SK-N-SH (cell line): ENCODE measurements around the gene GNAI3. TPM values are rescaled to one million over a fixed set of nuclear protein-coding genes. Genes with fewer than 3 reads are reported as not detected.

ENCODE experiments used
- CTCF ChIA-PET: fragments of 300-600, 350-600 bp; formaldehyde crosslinking; extraction: SDS; loops from one replicate; lab custom pipeline; 2021; lab: Yijun Ruan, JAX
- POLR2A ChIA-PET: fragments of 350-600 bp; sonication (Branson Sonifier 250); formaldehyde crosslinking; extraction: SDS; loops from one replicate; lab custom pipeline; 2020; ENCODE audit warnings: antibody characterized with exemption, inconsistent platforms; lab: Yijun Ruan, JAX
- DNase-seq: peaks from one replicate; pipeline ENCODE4 v3.0.0; 2012
- H2AFZ ChIP-seq: fragments of 200-600 bp; sonication (generic); 2 replicates; pipeline ENCODE4 v1.8.1; 2016; ENCODE audit warnings: antibody characterized with exemption, mild to moderate bottlenecking, low read depth
- H3F3A ChIP-seq: fragments of 200-600 bp; sonication (generic); replicated peaks from 2 replicates; pipeline ENCODE3; 2016; ENCODE audit warnings: antibody characterized with exemption, mild to moderate bottlenecking; ENCODE audit not compliant: insufficient read depth
- H3K27ac ChIP-seq, 2 experiments: fragments of 200-500 bp in 1 of 2; fragments of 200-600 bp in 1 of 2; sonication (Bioruptor generic) in 1 of 2; sonication (generic), shearing (Covaris generic) in 1 of 2; 2 replicates each; pipeline versions ENCODE4 v1.5.1 to v1.6.1; 2014 to 2016; ENCODE audit warnings: low read depth in 2 of 2, inconsistent platforms in 1 of 2, low read length in 1 of 2, mild to moderate bottlenecking in 1 of 2, mixed read lengths in 1 of 2
- H3K27me3 ChIP-seq: fragments of 200-600 bp; sonication (generic), shearing (Covaris generic); 2 replicates; pipeline ENCODE4 v1.6.1; 2016; ENCODE audit warnings: mixed run types; ENCODE audit not compliant: insufficient read depth
- H3K36me3 ChIP-seq, 2 experiments: fragments of 200-500 bp in 1 of 2; fragments of 200-600 bp in 1 of 2; sonication (Bioruptor generic) in 1 of 2; sonication (generic) in 1 of 2; replicated peaks in 1 of 2; 2 replicates each; pipeline versions ENCODE3 to v1.5.1; 2014 to 2016; ENCODE audit warnings: low read length in 1 of 2, mild to moderate bottlenecking in 1 of 2; ENCODE audit not compliant: insufficient read depth in 2 of 2, control insufficient read depth in 1 of 2
- H3K4me1 ChIP-seq, 2 experiments: fragments of 200-500 bp in 1 of 2; fragments of 200-600 bp in 1 of 2; sonication (Bioruptor generic) in 1 of 2; sonication (generic), shearing (Covaris generic) in 1 of 2; 2 replicates each; pipeline versions ENCODE4 v1.5.1 to v1.6.1; 2014 to 2016; ENCODE audit warnings: low read depth in 1 of 2, low read length in 1 of 2, mixed run types in 1 of 2; ENCODE audit not compliant: insufficient read depth in 2 of 2, control insufficient read depth in 1 of 2
- H3K4me2 ChIP-seq: fragments of 200-600 bp; sonication (generic), shearing (Covaris generic); 2 replicates; pipeline ENCODE4 v1.6.1; 2017; ENCODE audit warnings: mixed run types
- H3K4me3 ChIP-seq, 2 experiments: fragments of 200-500 bp in 1 of 2; fragments of 200-600 bp in 1 of 2; sonication (Bioruptor generic) in 1 of 2; sonication (generic), shearing (Covaris generic) in 1 of 2; 2 replicates each; pipeline versions ENCODE4 v1.5.1 to v1.8.1; 2014 to 2016; ENCODE audit warnings: low read depth in 2 of 2, inconsistent platforms in 1 of 2, low read length in 1 of 2, mild to moderate bottlenecking in 1 of 2, mixed read lengths in 1 of 2, moderate library complexity in 1 of 2
- H3K79me2 ChIP-seq: fragments of 200-600 bp; sonication (generic); 2 replicates; pipeline ENCODE4 v1.8.1; 2017; ENCODE audit warnings: mild to moderate bottlenecking; ENCODE audit not compliant: insufficient read depth
- H3K9ac ChIP-seq: fragments of 200-600 bp; sonication (generic); 2 replicates; pipeline ENCODE4 v1.6.1; 2017; ENCODE audit warnings: mixed run types
- H3K9me2 ChIP-seq: fragments of 200-600 bp; sonication (generic); 2 replicates; pipeline ENCODE4 v1.6.1; 2017; ENCODE audit warnings: mixed run types
- H3K9me3 ChIP-seq: fragments of 200-600 bp; sonication (generic); 2 replicates; pipeline ENCODE4 v1.6.1; 2017; ENCODE audit warnings: mixed run types, mild to moderate bottlenecking, moderate library complexity
- H4K20me1 ChIP-seq: fragments of 200-600 bp; sonication (generic); 2 replicates; pipeline ENCODE4 v1.6.1; 2017; ENCODE audit warnings: mild to moderate bottlenecking, mixed run types; ENCODE audit not compliant: insufficient read depth
- FOSL2 ChIP-seq: IDR thresholded peaks from 2 replicates; pipeline ENCODE4 v1.4.0; 2012; ENCODE audit warnings: low read depth, mild to moderate bottlenecking, moderate library complexity, borderline replicate concordance
- RCOR1 ChIP-seq: fragments of 150-350 bp; IDR thresholded peaks from 2 replicates; pipeline ENCODE4 v1.6.1; 2017; ENCODE audit warnings: antibody characterized with exemption, low read length
- TCF12 ChIP-seq: IDR thresholded peaks from 2 replicates; pipeline ENCODE4 v1.4.0; 2012
- WGBS: methylation state at CpG from one replicate; pipeline ENCODE4 v1.1.6; 2017; ENCODE audit warnings: low lambda C conversion rate; 5-methylcytosine and 5-hydroxymethylcytosine counted together
- polyA plus RNA-seq, 3 experiments: library from polyadenylated mRNA; depleted of rRNA; stranded (reverse); fragments of >200 nt; gene quantifications; 2 replicates each; pipeline ENCODE4 v1.2.3, GENCODE V29; 2012
- TF ChIP-seq, protein P1 (sequence below): IDR thresholded peaks from 2 replicates; pipeline ENCODE4 v1.4.0; 2012; ENCODE audit warnings: low read depth, borderline replicate concordance
- TF ChIP-seq, protein P2 (sequence below): fragments of 150-350 bp; IDR thresholded peaks from 2 replicates; pipeline ENCODE4 v1.6.1; 2016; ENCODE audit warnings: mild to moderate bottlenecking, low read depth, low read length
- TF ChIP-seq, protein P3 (sequence below): IDR thresholded peaks from 2 replicates; pipeline ENCODE4 v1.4.0; 2012; ENCODE audit warnings: low read depth
- TF ChIP-seq, protein P4 (sequence below): IDR thresholded peaks from 2 replicates; pipeline ENCODE4 v1.4.0; 2012; ENCODE audit warnings: low read depth, borderline replicate concordance
- TF ChIP-seq, protein P5 (sequence below): fragments of 200-600 bp; sonication (generic); IDR thresholded peaks from 2 replicates; pipeline ENCODE4 v1.6.1; 2017; ENCODE audit warnings: antibody characterized with exemption, mild to moderate bottlenecking, moderate library complexity

The GNAI3 gene
- polyA plus RNA-seq, 1 of the 3 experiments (the other 2 are of a cell fraction): 4.0 TPM

DNA sequence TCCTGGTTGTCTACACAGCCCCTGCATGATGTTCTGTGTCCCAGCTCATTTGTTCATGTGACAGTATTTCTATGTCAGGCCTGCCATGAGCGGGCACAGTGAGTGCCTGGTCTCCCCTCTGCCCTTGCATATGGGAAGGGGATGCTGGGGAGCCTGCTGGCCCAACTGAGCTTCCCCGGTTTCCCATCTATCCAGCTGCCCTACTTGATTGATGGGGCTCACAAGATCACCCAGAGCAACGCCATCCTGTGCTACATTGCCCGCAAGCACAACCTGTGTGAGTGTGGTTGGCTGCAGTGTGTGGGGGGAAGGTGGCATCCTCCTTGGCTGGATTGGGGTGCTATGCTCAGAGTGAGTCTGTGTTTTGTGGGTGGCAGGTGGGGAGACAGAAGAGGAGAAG is 109.0 kb downstream of the GNAI3 start:
- no peak for DNase-seq
- H3K9me2 ChIP-seq: no peaks in the 10 kb centered on the region

DNA sequence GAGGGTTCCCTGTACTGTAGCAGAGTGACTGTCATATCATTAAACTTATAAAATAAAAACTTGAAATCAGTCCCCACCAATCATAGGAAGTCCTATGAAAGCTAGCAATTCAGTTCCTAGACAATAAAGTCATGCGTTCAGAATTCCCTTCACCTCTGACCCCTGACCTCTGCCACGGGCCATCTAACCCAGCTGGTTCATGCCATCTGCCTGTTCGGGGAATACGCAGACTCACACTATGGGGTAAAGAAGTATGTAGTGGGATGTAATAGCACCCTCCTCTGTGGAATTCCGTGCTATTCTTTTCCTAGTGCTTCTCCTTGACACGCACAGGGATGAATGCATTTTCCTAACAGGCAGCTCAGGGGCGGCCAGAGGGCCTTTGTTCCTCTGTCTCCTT is 109.6 kb downstream of the GNAI3 start:
- DNase-seq: no peak
- Histone ChIP-seq H3F3A (no peaks in the 10 kb centered on the region), H3K27me3 (no peaks in the 10 kb centered on the region), H4K20me1 (no peaks in the 10 kb centered on the region)
- TF ChIP-seq, protein P1, sequence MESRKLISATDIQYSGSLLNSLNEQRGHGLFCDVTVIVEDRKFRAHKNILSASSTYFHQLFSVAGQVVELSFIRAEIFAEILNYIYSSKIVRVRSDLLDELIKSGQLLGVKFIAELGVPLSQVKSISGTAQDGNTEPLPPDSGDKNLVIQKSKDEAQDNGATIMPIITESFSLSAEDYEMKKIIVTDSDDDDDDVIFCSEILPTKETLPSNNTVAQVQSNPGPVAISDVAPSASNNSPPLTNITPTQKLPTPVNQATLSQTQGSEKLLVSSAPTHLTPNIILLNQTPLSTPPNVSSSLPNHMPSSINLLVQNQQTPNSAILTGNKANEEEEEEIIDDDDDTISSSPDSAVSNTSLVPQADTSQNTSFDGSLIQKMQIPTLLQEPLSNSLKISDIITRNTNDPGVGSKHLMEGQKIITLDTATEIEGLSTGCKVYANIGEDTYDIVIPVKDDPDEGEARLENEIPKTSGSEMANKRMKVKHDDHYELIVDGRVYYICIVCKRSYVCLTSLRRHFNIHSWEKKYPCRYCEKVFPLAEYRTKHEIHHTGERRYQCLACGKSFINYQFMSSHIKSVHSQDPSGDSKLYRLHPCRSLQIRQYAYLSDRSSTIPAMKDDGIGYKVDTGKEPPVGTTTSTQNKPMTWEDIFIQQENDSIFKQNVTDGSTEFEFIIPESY: no peak
- TF ChIP-seq TCF12 (no peak), FOSL2 (no peak)
- TF ChIP-seq, protein P2, sequence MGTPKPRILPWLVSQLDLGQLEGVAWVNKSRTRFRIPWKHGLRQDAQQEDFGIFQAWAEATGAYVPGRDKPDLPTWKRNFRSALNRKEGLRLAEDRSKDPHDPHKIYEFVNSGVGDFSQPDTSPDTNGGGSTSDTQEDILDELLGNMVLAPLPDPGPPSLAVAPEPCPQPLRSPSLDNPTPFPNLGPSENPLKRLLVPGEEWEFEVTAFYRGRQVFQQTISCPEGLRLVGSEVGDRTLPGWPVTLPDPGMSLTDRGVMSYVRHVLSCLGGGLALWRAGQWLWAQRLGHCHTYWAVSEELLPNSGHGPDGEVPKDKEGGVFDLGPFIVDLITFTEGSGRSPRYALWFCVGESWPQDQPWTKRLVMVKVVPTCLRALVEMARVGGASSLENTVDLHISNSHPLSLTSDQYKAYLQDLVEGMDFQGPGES: no peak
- TF ChIP-seq, protein P3, sequence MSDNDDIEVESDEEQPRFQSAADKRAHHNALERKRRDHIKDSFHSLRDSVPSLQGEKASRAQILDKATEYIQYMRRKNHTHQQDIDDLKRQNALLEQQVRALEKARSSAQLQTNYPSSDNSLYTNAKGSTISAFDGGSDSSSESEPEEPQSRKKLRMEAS: no peak
- TF ChIP-seq, all 33 proteins: peak for 0
- H3K27ac ChIP-seq: no peak overlapping the region
- no peaks in the 10 kb centered on the region for H3K9me2 ChIP-seq
- H3K4me1 ChIP-seq: peaks cover 7 to 12% of the 10 kb centered on the region in 2 experiments; a peak in 2 of 4 replicates
- CTCF ChIA-PET: interaction anchor here (0.8 to 4.0 kb wide), 7 partner anchors 8 to 327 kb away, joined by 3 to 29 read pairs (median 3); partner anchors contain the start of genes AHCYL1 and GSTM2
- H3K4me2 ChIP-seq: no peak overlapping the region
- H2AFZ ChIP-seq: no peak overlapping the region
- H3K36me3 ChIP-seq: peaks cover 0 to 10% of the 10 kb centered on the region in 2 experiments
- POLR2A ChIA-PET: no interaction called here
- WGBS: 93% methylated on average over 7 of the region's 7 CpGs
- no peak overlapping the region for H3K9ac ChIP-seq
- no peaks in the 10 kb centered on the region for H3K79me2 ChIP-seq
- no peak overlapping the region for H3K4me3 ChIP-seq
- no peaks in the 10 kb centered on the region for H3K9me3 ChIP-seq

More for the DNA sequence above, 109.0 kb downstream of the GNAI3 start:
- Histone ChIP-seq H3K36me3 (peaks cover 0 to 10% of the 10 kb centered on the region in 2 experiments), H3K9me3 (no peaks in the 10 kb centered on the region), H3K27ac (no peak overlapping the region), H3K27me3 (no peaks in the 10 kb centered on the region), H3F3A (no peaks in the 10 kb centered on the region), H3K4me1 (peaks cover 9 to 12% of the 10 kb centered on the region in 2 experiments; a peak in 2 of 4 replicates), H3K9ac (no peak overlapping the region), H4K20me1 (no peaks in the 10 kb centered on the region), H3K4me3 (no peak overlapping the region), H2AFZ (no peak overlapping the region), H3K79me2 (no peaks in the 10 kb centered on the region), H3K4me2 (no peak overlapping the region)
- POLR2A ChIA-PET: interaction anchor here (3.3 kb wide), 1 partner anchor 109 kb away, joined by 13 read pairs; the partner anchor contains the start of gene GNAI3
- TF ChIP-seq, protein P4, sequence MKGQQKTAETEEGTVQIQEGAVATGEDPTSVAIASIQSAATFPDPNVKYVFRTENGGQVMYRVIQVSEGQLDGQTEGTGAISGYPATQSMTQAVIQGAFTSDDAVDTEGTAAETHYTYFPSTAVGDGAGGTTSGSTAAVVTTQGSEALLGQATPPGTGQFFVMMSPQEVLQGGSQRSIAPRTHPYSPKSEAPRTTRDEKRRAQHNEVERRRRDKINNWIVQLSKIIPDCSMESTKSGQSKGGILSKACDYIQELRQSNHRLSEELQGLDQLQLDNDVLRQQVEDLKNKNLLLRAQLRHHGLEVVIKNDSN: no peak
- TF ChIP-seq RCOR1: no peak
- TF ChIP-seq, protein P5, sequence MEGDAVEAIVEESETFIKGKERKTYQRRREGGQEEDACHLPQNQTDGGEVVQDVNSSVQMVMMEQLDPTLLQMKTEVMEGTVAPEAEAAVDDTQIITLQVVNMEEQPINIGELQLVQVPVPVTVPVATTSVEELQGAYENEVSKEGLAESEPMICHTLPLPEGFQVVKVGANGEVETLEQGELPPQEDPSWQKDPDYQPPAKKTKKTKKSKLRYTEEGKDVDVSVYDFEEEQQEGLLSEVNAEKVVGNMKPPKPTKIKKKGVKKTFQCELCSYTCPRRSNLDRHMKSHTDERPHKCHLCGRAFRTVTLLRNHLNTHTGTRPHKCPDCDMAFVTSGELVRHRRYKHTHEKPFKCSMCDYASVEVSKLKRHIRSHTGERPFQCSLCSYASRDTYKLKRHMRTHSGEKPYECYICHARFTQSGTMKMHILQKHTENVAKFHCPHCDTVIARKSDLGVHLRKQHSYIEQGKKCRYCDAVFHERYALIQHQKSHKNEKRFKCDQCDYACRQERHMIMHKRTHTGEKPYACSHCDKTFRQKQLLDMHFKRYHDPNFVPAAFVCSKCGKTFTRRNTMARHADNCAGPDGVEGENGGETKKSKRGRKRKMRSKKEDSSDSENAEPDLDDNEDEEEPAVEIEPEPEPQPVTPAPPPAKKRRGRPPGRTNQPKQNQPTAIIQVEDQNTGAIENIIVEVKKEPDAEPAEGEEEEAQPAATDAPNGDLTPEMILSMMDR: no peak
- WGBS: 98% methylated on average over 4 of the region's 4 CpGs
- CTCF ChIA-PET: interaction anchor here (0.9 to 4.0 kb wide), 8 partner anchors 9 to 327 kb away, joined by 3 to 29 read pairs (median 4); partner anchors contain the start of genes AHCYL1 and GSTM2
